Inferior parietal cortex (tissue), 1 donor: ENCODE results near the gene DTYMK.
A peak's percentile ranks its signal among the peaks of the same experiment; 100 is the strongest.

ENCODE experiments used
- DNase-seq: peaks from one replicate; pipeline ENCODE4 v3.0.0-alpha.2; 2016; ENCODE audit errors: extremely low spot score

DTYMK gene

GRCh38 chr2:241649404-241649803, 37.2 kb downstream of the DTYMK start:
- DNase-seq = no peak

- DNase-seq = no peak
These were observed 38.2 kb downstream of the DTYMK start for GRCh38 chr2:241648453-241648852.

GRCh38 chr2:241645915-241646645, 40.5 kb downstream of the DTYMK start:
- no peak for DNase-seq

- DNase-seq = no peak
These were observed 41.3 kb downstream of the DTYMK start for GRCh38 chr2:241645056-241645914.

- no peak for DNase-seq
These were observed 45.0 kb downstream of the DTYMK start for GRCh38 chr2:241641631-241642030.

- no peak for DNase-seq
These were observed 46.3 kb downstream of the DTYMK start for GRCh38 chr2:241640165-241640795.

- DNase-seq = no peak
These were observed 47.2 kb downstream of the DTYMK start for GRCh38 chr2:241639385-241639784.

GRCh38 chr2:241638940-241639339, 47.7 kb downstream of the DTYMK start:
- no peak for DNase-seq

GRCh38 chr2:241637795-241638660, 48.6 kb downstream of the DTYMK start:
- no peak for DNase-seq

- peak; percentile 89 for DNase-seq
These were observed 49.4 kb downstream of the DTYMK start, which contains the start of the genes ATG4B and THAP4 for GRCh38 chr2:241637018-241637794. Gene ATG4B (plus strand): TSS chr2:241637693. CDS start chr2:241637715, 22 bp downstream. Gene THAP4 (minus strand): TSS chr2:241637158. CDS start chr2:241637017, 141 bp downstream.

- no peak for DNase-seq
These were observed 50.2 kb downstream of the DTYMK start for GRCh38 chr2:241636182-241637017.

GRCh38 chr2:241635756-241636155, 50.9 kb downstream of the DTYMK start:
- no peak for DNase-seq

- no peak for DNase-seq
These were observed 53.1 kb downstream of the DTYMK start for GRCh38 chr2:241633561-241633960.

- DNase-seq = no peak
These were observed 53.9 kb downstream of the DTYMK start for GRCh38 chr2:241632478-241633325.

- DNase-seq = no peak
These were observed 56.7 kb downstream of the DTYMK start for GRCh38 chr2:241629762-241630435.

- DNase-seq = no peak
These were observed 58.9 kb downstream of the DTYMK start for GRCh38 chr2:241627675-241628074.
